Neural cell (in vitro differentiated cells): ENCODE results near the gene TTC21A. TPM values are rescaled to one million over a fixed set of nuclear protein-coding genes. Genes with fewer than 3 reads are reported as not detected.

Experiments
- H2AFZ ChIP-seq: fragments of 200-600, 300-800 bp; sonication (generic), shearing (Covaris generic); 2 replicates; pipeline ENCODE4 v1.6.0; 2014; ENCODE audit warnings: low read depth, mild to moderate bottlenecking, antibody characterized with exemption, low read length, moderate library complexity
- H3F3A ChIP-seq: fragments of 200-600 bp; shearing (Covaris generic); 2 replicates; pipeline ENCODE4 v1.6.1; 2016; ENCODE audit warnings: mild to moderate bottlenecking, moderate library complexity, mixed read lengths, antibody characterized with exemption, low read length; ENCODE audit not compliant: insufficient read depth, poor library complexity, severe bottlenecking
- H3K27ac ChIP-seq: fragments of 200-600, 300-800 bp; sonication (generic), shearing (Covaris generic); 2 replicates; pipeline ENCODE4 v1.5.1; 2014; ENCODE audit warnings: mild to moderate bottlenecking, low read length, moderate library complexity
- H3K27me3 ChIP-seq: fragments of 300-800, 200-600 bp; sonication (generic), shearing (Covaris generic); 2 replicates; pipeline ENCODE4 v1.6.0; 2014; ENCODE audit warnings: mild to moderate bottlenecking, low read depth, low read length, moderate library complexity; ENCODE audit not compliant: insufficient read depth
- H3K36me3 ChIP-seq: fragments of 300-800, 200-600 bp; sonication (generic), shearing (Covaris generic); 2 replicates; pipeline ENCODE4 v1.5.1; 2014; ENCODE audit warnings: mild to moderate bottlenecking, antibody characterized with exemption, low read length, moderate library complexity; ENCODE audit not compliant: insufficient read depth
- H3K4me2 ChIP-seq: fragments of 300-800, 200-600 bp; sonication (generic), shearing (Covaris generic); 2 replicates; pipeline ENCODE4 v1.6.0; 2014; ENCODE audit warnings: mild to moderate bottlenecking, low read length
- H3K4me3 ChIP-seq: fragments of 300-800, 200-600 bp; sonication (generic), shearing (Covaris generic); 2 replicates; pipeline ENCODE4 v1.5.1; 2014; ENCODE audit warnings: mild to moderate bottlenecking, low read length, moderate library complexity
- H3K79me2 ChIP-seq: fragments of 200-600 bp; shearing (Covaris generic); replicated peaks from 2 replicates; pipeline ENCODE4 v1.6.0; 2014; ENCODE audit warnings: mild to moderate bottlenecking, low read length, moderate library complexity; ENCODE audit not compliant: insufficient read depth
- H3K9ac ChIP-seq: fragments of 300-800, 200-600 bp; sonication (generic), shearing (Covaris generic); 2 replicates; pipeline ENCODE4 v1.6.1; 2016; ENCODE audit warnings: mild to moderate bottlenecking, low read length, mixed read lengths
- H3K9me2 ChIP-seq: fragments of 200-600 bp; shearing (Covaris generic); 2 replicates; pipeline ENCODE4 v1.6.1; 2016; ENCODE audit warnings: mild to moderate bottlenecking, low read length, mixed read lengths; ENCODE audit not compliant: insufficient read depth
- H3K9me3 ChIP-seq: fragments of 200-600, 300-800 bp; sonication (generic), shearing (Covaris generic); 2 replicates; pipeline ENCODE4 v1.6.1; 2016; ENCODE audit warnings: mild to moderate bottlenecking, mixed run types, low read length, moderate library complexity, mixed read lengths
- H4K20me1 ChIP-seq: fragments of 200-600 bp; shearing (Covaris generic); 2 replicates; pipeline ENCODE4 v1.6.1; 2016; ENCODE audit warnings: mild to moderate bottlenecking, mixed run types; ENCODE audit not compliant: insufficient read depth
- CTCF ChIP-seq: fragments of 450-650 bp; IDR thresholded peaks from 2 replicates; pipeline ENCODE4 v1.5.1; 2014; ENCODE audit warnings: antibody characterized with exemption, mild to moderate bottlenecking, moderate library complexity; ENCODE audit not compliant: poor library complexity, severe bottlenecking
- EP300 ChIP-seq: fragments of 450-650 bp; conservative IDR thresholded peaks from 2 replicates; pipeline ENCODE4 v1.6.1; 2014; ENCODE audit warnings: antibody characterized with exemption, mild to moderate bottlenecking, moderate library complexity; ENCODE audit not compliant: poor library complexity, severe bottlenecking
- EZH2 ChIP-seq: fragments of 200-600, 300-800 bp; shearing (Covaris generic), sonication (generic); IDR thresholded peaks from 2 replicates; pipeline ENCODE4 v1.6.1; 2014; ENCODE audit warnings: antibody characterized with exemption, low read length, borderline replicate concordance, mild to moderate bottlenecking; ENCODE audit not compliant: insufficient read depth, poor library complexity, severe bottlenecking
- MXI1 ChIP-seq: fragments of 450-650 bp; conservative IDR thresholded peaks from 2 replicates; pipeline ENCODE4 v1.6.1; 2014; ENCODE audit warnings: antibody characterized with exemption, mild to moderate bottlenecking; ENCODE audit not compliant: poor library complexity, severe bottlenecking
- POLR2AphosphoS5 ChIP-seq: IDR thresholded peaks from 2 replicates; pipeline ENCODE4 v1.6.1; 2012
- RAD21 ChIP-seq: fragments of 450-650 bp; conservative IDR thresholded peaks from 2 replicates; pipeline ENCODE4 v1.6.1; 2014; ENCODE audit warnings: antibody characterized with exemption, mild to moderate bottlenecking, moderate library complexity
- REST ChIP-seq: IDR thresholded peaks from 2 replicates; pipeline ENCODE4 v1.6.1; 2012; ENCODE audit warnings: borderline replicate concordance
- SMC3 ChIP-seq: fragments of 450-650 bp; conservative IDR thresholded peaks from 2 replicates; pipeline ENCODE4 v1.6.1; 2014; ENCODE audit warnings: antibody characterized with exemption, mild to moderate bottlenecking, moderate library complexity; ENCODE audit not compliant: poor library complexity
- TAF1 ChIP-seq: IDR thresholded peaks from 2 replicates; pipeline ENCODE4 v1.6.1; 2012; ENCODE audit warnings: low read depth
- polyA plus RNA-seq: library from polyadenylated mRNA; depleted of rRNA; stranded (reverse); fragments of >200 nt; gene quantifications from 2 replicates; pipeline ENCODE4 v1.2.3, GENCODE V29; 2014

The TTC21A gene
- polyA plus RNA-seq, 1 donor from 2014 or later = 6.2 TPM

- Histone ChIP-seq H3K9ac (no peak overlapping the region), H2AFZ (no peak overlapping the region), H4K20me1 (no peaks in the 10 kb centered on the region), H3K4me2 (no peak overlapping the region), H3K9me2 (no peaks in the 10 kb centered on the region), H3K79me2 (no peaks in the 10 kb centered on the region), H3K27ac (no peak overlapping the region), H3F3A (no peaks in the 10 kb centered on the region), H3K4me3 (no peak overlapping the region), H3K27me3 (no peaks in the 10 kb centered on the region), H3K9me3 (no peaks in the 10 kb centered on the region), H3K36me3 (peaks cover 25% of the 10 kb centered on the region)
- TF ChIP-seq TAF1 (no peak), RAD21 (no peak), EZH2 (no peak), REST (no peak), EP300 (no peak), POLR2AphosphoS5 (no peak), SMC3 (no peak), MXI1 (no peak)
These were observed 9.6 kb upstream of the TTC21A start for GRCh38 chr3:39097716-39098472.

GRCh38 chr3:39098473-39099000, 8.9 kb upstream of the TTC21A start:
- H3K9me3 ChIP-seq = no peaks in the 10 kb centered on the region
- no peak overlapping the region for H3K9ac ChIP-seq
- H3K36me3 ChIP-seq = peaks cover 24% of the 10 kb centered on the region
- H3F3A ChIP-seq = no peaks in the 10 kb centered on the region
- no peak overlapping the region for H2AFZ ChIP-seq
- H3K4me3 ChIP-seq = no peak overlapping the region
- no peak overlapping the region for H3K27ac ChIP-seq
- H4K20me1 ChIP-seq = no peaks in the 10 kb centered on the region
- no peak overlapping the region for H3K4me2 ChIP-seq
- TF ChIP-seq MXI1 = no peak
- TF ChIP-seq RAD21 = no peak
- no peak for TF ChIP-seq SMC3
- no peak for TF ChIP-seq REST
- no peak for TF ChIP-seq EP300
- TF ChIP-seq TAF1 = no peak
- no peak for TF ChIP-seq EZH2
- TF ChIP-seq CTCF = no peak
- no peak for TF ChIP-seq POLR2AphosphoS5
- H3K27me3 ChIP-seq = no peaks in the 10 kb centered on the region
- H3K9me2 ChIP-seq = no peaks in the 10 kb centered on the region
- no peaks in the 10 kb centered on the region for H3K79me2 ChIP-seq
